ENCODE data around the gene SERTAD4. TPM values are rescaled to one million over a fixed set of nuclear protein-coding genes. Genes with fewer than 3 reads are reported as not detected.

Gene SERTAD4
- total and polyA plus RNA-seq, 2 experiments from 2014 or later: 1.3 to 1.6 TPM

GRCh38 chr1:210251680-210252490 is 19.3 kb downstream of the SERTAD4 start (continued):
- TF ChIP-seq ZNF462 (CRISPR knock-in tag; IDR thresholded peaks at IDR 0.05) (no peak), ETS1 (IDR thresholded peaks at IDR 0.05) (no peak), POLR2AphosphoS5 (IDR thresholded peaks at IDR 0.05; ENCODE audit: low read depth) (no peak), JUNB (IDR thresholded peaks at IDR 0.05; ENCODE audit: unreplicated experiment) (no peak), CTCF (conservative IDR thresholded peaks at IDR 0.05; ENCODE audit: low read depth in 2 of 2) (no peak), NANOG (IDR thresholded peaks at IDR 0.05; ENCODE audit: borderline replicate concordance) (no peak), EZH2 (IDR thresholded peaks at IDR 0.05; ENCODE audit: low read depth, unreplicated experiment) (no peak), ZNF331 (CRISPR knock-in tag; IDR thresholded peaks at IDR 0.05; ENCODE audit: low read depth) (no peak)
